ENCODE results near the gene OR6B2.

Gene OR6B2

DNA sequence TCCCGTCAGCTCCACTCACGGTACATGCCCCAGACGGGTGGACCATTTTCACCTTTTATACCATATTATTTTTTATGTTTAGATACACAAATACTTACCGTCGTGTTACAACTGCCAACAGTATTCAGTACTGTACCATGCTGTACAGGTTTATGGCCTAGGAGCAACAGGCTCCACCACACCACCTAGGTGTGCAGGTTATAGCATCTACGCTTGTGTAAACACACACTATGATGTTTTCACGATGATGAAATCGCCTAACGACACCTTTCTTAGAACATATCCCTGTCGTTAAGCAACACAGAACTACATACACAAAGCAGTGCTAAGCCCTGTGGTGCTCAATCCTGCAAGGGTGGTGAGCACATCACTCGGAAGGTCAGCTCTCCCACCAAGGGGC lies 29.6 kb downstream of the OR6B2 start:
- Histone ChIP-seq H2AK5ac (ENCODE audit: low read length, severe bottlenecking) (no peak overlapping the region), H4K91ac (ENCODE audit: low read length) (no peak overlapping the region), H3K27ac (ENCODE audit: low read length, poor library complexity, severe bottlenecking) (no peak overlapping the region), H3K14ac (ENCODE audit: low read length in 2 of 2) (no peak overlapping the region), H3K23ac (ENCODE audit: low read length in 2 of 2) (peak overlapping the region in 1 of 2 experiments; percentile 70), H2BK120ac (ENCODE audit: low read depth, low read length) (no peak overlapping the region), H2AFZ (ENCODE audit: low read depth, low read length) (no peak overlapping the region), H3K27me3 (ENCODE audit: control insufficient read depth in 1 of 2, insufficient read depth in 1 of 2, low read length in 2 of 2) (no peaks in the 10 kb centered on the region), H2BK12ac (ENCODE audit: low read length in 2 of 2) (no peak overlapping the region), H3K9ac (ENCODE audit: low read length) (no peak overlapping the region), H3K4me3 (ENCODE audit: insufficient read depth in 1 of 2, low read depth in 1 of 2, low read length in 2 of 2) (no peak overlapping the region), H2BK5ac (ENCODE audit: low read depth, low read length, poor library complexity, severe bottlenecking) (no peak overlapping the region), H2BK15ac (ENCODE audit: low read depth, poor library complexity, severe bottlenecking) (no peak overlapping the region), H3K9me3 (ENCODE audit: control insufficient read depth, low read length) (no peaks in the 10 kb centered on the region), H3K4me1 (ENCODE audit: control insufficient read depth, insufficient read depth, low read depth, low read length) (no peaks in the 10 kb centered on the region), H3K36me3 (ENCODE audit: control insufficient read depth in 1 of 2, insufficient read depth in 2 of 2, low read depth in 1 of 2, low read length in 2 of 2) (peaks cover 58 to 73% of the 10 kb centered on the region in 2 experiments), H4K8ac (ENCODE audit: low read length) (no peak overlapping the region), H3K4me2 (ENCODE audit: low read length, poor library complexity, severe bottlenecking) (no peak overlapping the region), H3K79me1 (replicated peaks; ENCODE audit: low read length, poor library complexity, severe bottlenecking) (peaks cover 28% of the 10 kb centered on the region), H3K4ac (ENCODE audit: low read depth in 1 of 2, low read length in 2 of 2) (no peak overlapping the region), H3K18ac (ENCODE audit: low read depth in 1 of 2, low read length in 2 of 2) (no peak overlapping the region)
- DNase-seq: no peak
- WGBS: 93% methylated on average over 11 of the region's 11 CpGs

DNA sequence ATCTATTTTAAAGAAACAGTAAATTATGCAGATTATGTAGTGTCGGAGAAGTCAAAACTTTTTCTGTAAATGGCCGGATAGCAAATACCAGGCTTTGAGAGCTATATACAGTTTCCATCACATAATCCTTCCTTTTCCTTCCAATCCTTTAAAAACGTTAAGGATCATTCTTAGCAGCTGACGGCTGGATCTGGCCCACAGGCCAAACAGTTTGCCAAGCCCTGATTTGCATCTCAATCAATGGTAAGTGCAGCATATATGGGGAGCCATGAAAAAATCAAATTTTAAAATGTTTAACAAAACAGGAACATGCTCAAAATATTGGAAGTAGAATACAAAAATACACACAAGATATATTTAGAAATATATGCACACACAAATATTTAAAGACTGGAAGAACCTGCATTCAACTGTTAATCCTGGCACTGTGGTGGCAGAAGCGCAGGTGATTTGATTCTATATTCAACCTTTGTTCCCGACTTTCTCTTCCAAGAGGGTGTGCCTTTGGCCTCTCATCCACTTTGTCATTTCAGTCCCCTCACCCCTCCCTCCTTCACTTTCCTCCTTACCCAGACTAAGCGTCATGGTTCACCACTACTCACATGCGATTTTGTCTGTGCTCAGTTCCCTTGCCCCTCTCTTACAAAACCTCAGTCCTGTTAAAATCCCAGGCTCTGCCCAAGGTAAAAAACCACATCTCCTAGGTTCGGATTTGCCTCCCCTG lies 32.4 kb downstream of the OR6B2 start:
- Histone ChIP-seq H3K23ac (ENCODE audit: low read length in 2 of 2) (no peak overlapping the region), H3K27me3 (ENCODE audit: control insufficient read depth in 1 of 2, insufficient read depth in 1 of 2, low read length in 2 of 2) (no peaks in the 10 kb centered on the region), H2AK5ac (ENCODE audit: low read length, severe bottlenecking) (no peak overlapping the region), H2AFZ (ENCODE audit: low read depth, low read length) (no peak overlapping the region), H4K8ac (ENCODE audit: low read length) (no peak overlapping the region), H4K91ac (ENCODE audit: low read length) (no peak overlapping the region), H3K27ac (ENCODE audit: low read length, poor library complexity, severe bottlenecking) (no peak overlapping the region), H2BK12ac (ENCODE audit: low read length in 2 of 2) (no peak overlapping the region), H3K36me3 (ENCODE audit: control insufficient read depth in 1 of 2, insufficient read depth in 2 of 2, low read depth in 1 of 2, low read length in 2 of 2) (peaks cover 41 to 54% of the 10 kb centered on the region in 2 experiments), H3K4me1 (ENCODE audit: control insufficient read depth, insufficient read depth, low read depth, low read length) (no peaks in the 10 kb centered on the region), H3K9me3 (ENCODE audit: control insufficient read depth, low read length) (no peaks in the 10 kb centered on the region), H3K9ac (ENCODE audit: low read length) (no peak overlapping the region), H3K18ac (ENCODE audit: low read depth in 1 of 2, low read length in 2 of 2) (no peak overlapping the region), H2BK15ac (ENCODE audit: low read depth, poor library complexity, severe bottlenecking) (no peak overlapping the region), H2BK120ac (ENCODE audit: low read depth, low read length) (no peak overlapping the region), H3K14ac (ENCODE audit: low read length in 2 of 2) (no peak overlapping the region), H3K4me3 (ENCODE audit: insufficient read depth in 1 of 2, low read depth in 1 of 2, low read length in 2 of 2) (no peak overlapping the region), H3K4me2 (ENCODE audit: low read length, poor library complexity, severe bottlenecking) (no peak overlapping the region), H3K4ac (ENCODE audit: low read depth in 1 of 2, low read length in 2 of 2) (no peak overlapping the region), H3K79me1 (replicated peaks; ENCODE audit: low read length, poor library complexity, severe bottlenecking) (peaks cover 31% of the 10 kb centered on the region), H2BK5ac (ENCODE audit: low read depth, low read length, poor library complexity, severe bottlenecking) (no peak overlapping the region)
- no peak for DNase-seq
- 93% methylated on average over 9 of the region's 9 CpGs for WGBS

DNA sequence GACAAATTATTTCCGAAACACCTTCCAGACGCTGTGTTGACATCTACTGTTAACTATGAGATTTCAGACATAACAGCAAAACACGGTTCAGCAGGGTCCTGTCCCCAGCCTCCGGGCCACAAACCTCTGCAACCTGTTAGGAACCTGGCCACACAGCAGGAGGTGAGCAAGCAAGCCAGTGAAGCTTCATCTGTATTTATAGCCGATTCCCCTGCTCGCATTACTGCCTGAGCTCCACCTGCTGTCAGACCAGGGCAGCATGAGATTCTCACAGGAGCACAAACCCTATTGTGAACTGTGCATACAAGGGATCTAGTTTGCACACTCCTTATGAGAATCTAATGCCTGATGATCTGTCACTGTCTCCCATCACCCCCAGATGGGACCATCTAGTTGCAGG lies 36.1 kb downstream of the OR6B2 start:
- no peak overlapping the region for H2BK120ac ChIP-seq (ENCODE audit: low read depth, low read length)
- H3K14ac ChIP-seq (ENCODE audit: low read length in 2 of 2): no peak overlapping the region
- H3K4me2 ChIP-seq (ENCODE audit: low read length, poor library complexity, severe bottlenecking): no peak overlapping the region
- H3K79me1 ChIP-seq (replicated peaks; ENCODE audit: low read length, poor library complexity, severe bottlenecking): peaks cover 28% of the 10 kb centered on the region
- H3K9ac ChIP-seq (ENCODE audit: low read length): no peak overlapping the region
- H2BK12ac ChIP-seq (ENCODE audit: low read length in 2 of 2): no peak overlapping the region
- WGBS: 90% methylated on average over 6 of the region's 6 CpGs
- no peak for DNase-seq
- no peak overlapping the region for H3K18ac ChIP-seq (ENCODE audit: low read depth in 1 of 2, low read length in 2 of 2)
- no peak overlapping the region for H3K23ac ChIP-seq (ENCODE audit: low read length in 2 of 2)
- H4K91ac ChIP-seq (ENCODE audit: low read length): no peak overlapping the region
- H3K4ac ChIP-seq (ENCODE audit: low read depth in 1 of 2, low read length in 2 of 2): no peak overlapping the region
- H3K36me3 ChIP-seq (ENCODE audit: control insufficient read depth in 1 of 2, insufficient read depth in 2 of 2, low read depth in 1 of 2, low read length in 2 of 2): peaks cover 27 to 45% of the 10 kb centered on the region in 2 experiments
- no peaks in the 10 kb centered on the region for H3K27me3 ChIP-seq (ENCODE audit: control insufficient read depth in 1 of 2, insufficient read depth in 1 of 2, low read length in 2 of 2)
- no peak overlapping the region for H2AFZ ChIP-seq (ENCODE audit: low read depth, low read length)
- H3K27ac ChIP-seq (ENCODE audit: low read length, poor library complexity, severe bottlenecking): no peak overlapping the region
- no peak overlapping the region for H3K4me3 ChIP-seq (ENCODE audit: insufficient read depth in 1 of 2, low read depth in 1 of 2, low read length in 2 of 2)
- H3K9me3 ChIP-seq (ENCODE audit: control insufficient read depth, low read length): no peaks in the 10 kb centered on the region
- H3K4me1 ChIP-seq (ENCODE audit: control insufficient read depth, insufficient read depth, low read depth, low read length): no peaks in the 10 kb centered on the region
- H4K8ac ChIP-seq (ENCODE audit: low read length): no peak overlapping the region
- H2BK15ac ChIP-seq (ENCODE audit: low read depth, poor library complexity, severe bottlenecking): no peak overlapping the region
- H2BK5ac ChIP-seq (ENCODE audit: low read depth, low read length, poor library complexity, severe bottlenecking): no peak overlapping the region
- no peak overlapping the region for H2AK5ac ChIP-seq (ENCODE audit: low read length, severe bottlenecking)

DNA sequence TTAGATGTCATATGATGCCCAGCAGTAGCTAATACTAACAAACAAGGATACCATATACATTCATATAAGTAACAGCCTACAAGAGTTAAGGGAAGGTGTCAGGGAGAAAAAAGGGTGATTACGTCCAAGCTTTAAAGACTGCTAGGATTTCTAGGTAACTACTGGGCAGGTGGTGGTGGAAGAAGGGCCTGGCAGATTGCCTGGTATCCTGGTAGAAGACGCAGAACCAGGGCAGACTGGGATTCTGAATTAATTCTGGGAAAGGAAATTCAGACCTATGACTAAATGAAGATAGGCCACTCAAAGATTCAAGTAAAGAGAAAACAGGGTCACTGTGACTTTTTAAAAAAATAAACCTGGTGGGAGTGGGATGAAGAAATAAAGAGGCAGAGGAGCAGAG lies 36.9 kb downstream of the OR6B2 start:
- Histone ChIP-seq H2BK15ac (ENCODE audit: low read depth, poor library complexity, severe bottlenecking) (no peak overlapping the region), H3K4me1 (ENCODE audit: control insufficient read depth, insufficient read depth, low read depth, low read length) (no peaks in the 10 kb centered on the region), H2AFZ (ENCODE audit: low read depth, low read length) (no peak overlapping the region), H3K9ac (ENCODE audit: low read length) (no peak overlapping the region), H3K79me1 (replicated peaks; ENCODE audit: low read length, poor library complexity, severe bottlenecking) (peaks cover 28% of the 10 kb centered on the region), H3K36me3 (ENCODE audit: control insufficient read depth in 1 of 2, insufficient read depth in 2 of 2, low read depth in 1 of 2, low read length in 2 of 2) (peaks cover 25 to 45% of the 10 kb centered on the region in 2 experiments), H3K4me2 (ENCODE audit: low read length, poor library complexity, severe bottlenecking) (no peak overlapping the region), H2BK120ac (ENCODE audit: low read depth, low read length) (no peak overlapping the region), H3K14ac (ENCODE audit: low read length in 2 of 2) (no peak overlapping the region), H3K27me3 (ENCODE audit: control insufficient read depth in 1 of 2, insufficient read depth in 1 of 2, low read length in 2 of 2) (no peaks in the 10 kb centered on the region), H3K23ac (ENCODE audit: low read length in 2 of 2) (no peak overlapping the region), H3K4ac (ENCODE audit: low read depth in 1 of 2, low read length in 2 of 2) (no peak overlapping the region), H2AK5ac (ENCODE audit: low read length, severe bottlenecking) (no peak overlapping the region), H3K4me3 (ENCODE audit: insufficient read depth in 1 of 2, low read depth in 1 of 2, low read length in 2 of 2) (no peak overlapping the region), H4K91ac (ENCODE audit: low read length) (no peak overlapping the region), H2BK5ac (ENCODE audit: low read depth, low read length, poor library complexity, severe bottlenecking) (no peak overlapping the region), H4K8ac (ENCODE audit: low read length) (no peak overlapping the region), H3K9me3 (ENCODE audit: control insufficient read depth, low read length) (no peaks in the 10 kb centered on the region), H3K27ac (ENCODE audit: low read length, poor library complexity, severe bottlenecking) (no peak overlapping the region), H3K18ac (ENCODE audit: low read depth in 1 of 2, low read length in 2 of 2) (no peak overlapping the region), H2BK12ac (ENCODE audit: low read length in 2 of 2) (no peak overlapping the region)
- DNase-seq: no peak
- 100% methylated on average over 2 of the region's 2 CpGs for WGBS

Measured in mesenchymal stem cell (in vitro differentiated cells and primary cell).